Epithelial cell of proximal tubule (primary cell): ENCODE data around the gene SARDH. TPM values are rescaled to one million over a fixed set of nuclear protein-coding genes. Genes with fewer than 3 reads are reported as not detected.

Source experiments
- DNase-seq: peaks from one replicate; pipeline ENCODE4 v3.0.0-alpha.2; 2011; ENCODE audit warnings: low read depth
- H3K4me3 ChIP-seq: 2 replicates; pipeline ENCODE4 v1.5.1; 2011; ENCODE audit warnings: low read depth, mild to moderate bottlenecking, low read length
- total RNA-seq: library from RNA; depleted of rRNA; stranded (reverse); fragments of >200 nt; gene quantifications from 2 replicates; pipeline ENCODE4 v1.2.3, GENCODE V29; 2015
- TF ChIP-seq, protein P1 (sequence below): conservative IDR thresholded peaks from 2 replicates; pipeline ENCODE4 v1.5.1; 2012; ENCODE audit warnings: low read depth, mild to moderate bottlenecking, low read length

SARDH gene
- total RNA-seq, 1 donor from 2014 or later = 0.92 TPM

DNA sequence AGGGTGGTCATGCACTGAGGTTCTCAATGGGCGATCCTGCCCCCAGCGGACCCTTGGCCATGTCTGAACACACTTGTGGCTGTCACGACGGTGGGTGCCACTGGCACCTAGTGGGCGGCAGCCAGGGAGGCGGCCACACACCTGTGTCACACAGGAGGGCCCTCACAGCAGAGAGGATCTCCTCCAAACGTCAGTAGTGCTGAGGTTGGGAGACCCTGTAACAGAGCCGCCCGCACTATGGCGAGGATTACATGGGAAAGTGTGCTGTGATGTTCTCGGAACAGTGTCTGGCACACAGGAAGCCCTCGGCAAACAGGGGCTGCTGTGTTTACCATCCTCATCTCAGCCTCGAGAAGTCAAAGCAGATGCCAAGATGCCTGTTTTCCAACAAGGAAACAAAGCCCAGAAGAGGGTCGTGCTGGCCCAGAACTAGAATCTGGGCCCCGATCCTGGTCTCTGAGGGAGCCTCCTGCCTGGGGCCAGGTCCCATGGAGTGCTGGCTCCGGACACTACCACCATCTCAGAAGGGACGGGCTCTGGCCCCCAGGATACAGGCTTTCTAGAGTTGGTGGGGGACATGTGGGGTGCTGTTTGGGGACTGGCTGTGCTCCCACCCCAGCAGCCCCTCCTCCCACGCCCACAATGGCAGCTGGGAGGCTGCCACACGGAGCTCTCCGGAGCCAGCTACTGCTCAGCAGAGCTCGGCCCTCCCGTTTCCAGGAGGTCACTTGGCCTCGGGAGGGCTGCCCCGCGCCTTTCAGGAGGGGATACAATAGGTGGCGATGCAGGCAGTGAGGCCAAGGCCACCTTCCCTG, 53.8 kb downstream of the SARDH start:
- no peak for DNase-seq
- TF ChIP-seq, protein P1, sequence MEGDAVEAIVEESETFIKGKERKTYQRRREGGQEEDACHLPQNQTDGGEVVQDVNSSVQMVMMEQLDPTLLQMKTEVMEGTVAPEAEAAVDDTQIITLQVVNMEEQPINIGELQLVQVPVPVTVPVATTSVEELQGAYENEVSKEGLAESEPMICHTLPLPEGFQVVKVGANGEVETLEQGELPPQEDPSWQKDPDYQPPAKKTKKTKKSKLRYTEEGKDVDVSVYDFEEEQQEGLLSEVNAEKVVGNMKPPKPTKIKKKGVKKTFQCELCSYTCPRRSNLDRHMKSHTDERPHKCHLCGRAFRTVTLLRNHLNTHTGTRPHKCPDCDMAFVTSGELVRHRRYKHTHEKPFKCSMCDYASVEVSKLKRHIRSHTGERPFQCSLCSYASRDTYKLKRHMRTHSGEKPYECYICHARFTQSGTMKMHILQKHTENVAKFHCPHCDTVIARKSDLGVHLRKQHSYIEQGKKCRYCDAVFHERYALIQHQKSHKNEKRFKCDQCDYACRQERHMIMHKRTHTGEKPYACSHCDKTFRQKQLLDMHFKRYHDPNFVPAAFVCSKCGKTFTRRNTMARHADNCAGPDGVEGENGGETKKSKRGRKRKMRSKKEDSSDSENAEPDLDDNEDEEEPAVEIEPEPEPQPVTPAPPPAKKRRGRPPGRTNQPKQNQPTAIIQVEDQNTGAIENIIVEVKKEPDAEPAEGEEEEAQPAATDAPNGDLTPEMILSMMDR = no peak
- no peak overlapping the region for H3K4me3 ChIP-seq

GRCh38 chr9:133683586-133684120, 54.5 kb downstream of the SARDH start:
- H3K4me3 ChIP-seq = no peak overlapping the region
- DNase-seq = no peak
- TF ChIP-seq, protein P1 = no peak

DNA sequence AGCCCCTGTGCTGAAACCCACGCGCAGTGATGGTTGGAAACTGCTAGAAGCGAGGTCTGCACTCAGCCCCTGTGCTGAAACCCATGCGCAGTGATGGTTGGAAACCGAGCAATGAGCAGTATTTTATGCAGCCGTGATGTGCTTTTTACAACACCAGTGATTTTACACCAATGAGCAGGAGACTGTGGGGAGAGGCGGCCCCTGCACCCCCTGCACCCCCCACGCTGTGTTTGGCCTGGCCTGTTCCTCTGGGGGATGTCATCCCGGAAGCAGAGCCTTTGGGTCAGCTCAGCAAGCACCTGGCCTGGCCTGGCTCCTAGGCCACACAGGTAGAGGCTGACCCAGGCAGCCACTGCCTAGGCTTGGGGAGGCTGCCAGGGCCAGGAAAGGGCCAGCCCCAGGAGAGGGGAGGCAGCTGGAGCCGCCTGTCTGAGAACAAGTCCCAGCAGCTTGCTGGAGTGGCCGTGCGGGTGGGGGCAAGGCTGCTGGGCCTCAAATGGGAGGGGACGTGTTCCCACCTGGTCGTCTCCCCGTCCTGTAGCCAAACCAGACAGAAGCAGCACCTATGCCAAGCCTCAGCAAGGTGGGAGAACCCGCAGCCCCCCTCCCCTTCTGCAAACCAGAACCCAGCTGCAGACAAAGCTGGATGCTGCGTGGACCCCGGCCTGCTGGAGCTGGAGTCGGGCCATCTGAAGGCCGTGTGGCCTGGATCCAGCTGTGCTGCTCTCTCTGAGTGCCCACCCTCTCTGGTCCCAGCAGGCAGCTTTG, 55.1 kb downstream of the SARDH start:
- TF ChIP-seq, protein P1 = no peak

GRCh38 chr9:133681658-133682306, 56.4 kb downstream of the SARDH start:
- TF ChIP-seq, protein P1 = no peak

More for the DNA sequence above, 55.1 kb downstream of the SARDH start:
- DNase-seq = no peak
- no peak overlapping the region for H3K4me3 ChIP-seq

GRCh38 chr9:133680976-133681657, 57.0 kb downstream of the SARDH start:
- H3K4me3 ChIP-seq = no peak overlapping the region
- TF ChIP-seq, protein P1 = no peak
- DNase-seq = no peak

More at GRCh38 chr9:133681658-133682306, 56.4 kb downstream of the SARDH start:
- DNase-seq = no peak
- H3K4me3 ChIP-seq = no peak overlapping the region

DNA sequence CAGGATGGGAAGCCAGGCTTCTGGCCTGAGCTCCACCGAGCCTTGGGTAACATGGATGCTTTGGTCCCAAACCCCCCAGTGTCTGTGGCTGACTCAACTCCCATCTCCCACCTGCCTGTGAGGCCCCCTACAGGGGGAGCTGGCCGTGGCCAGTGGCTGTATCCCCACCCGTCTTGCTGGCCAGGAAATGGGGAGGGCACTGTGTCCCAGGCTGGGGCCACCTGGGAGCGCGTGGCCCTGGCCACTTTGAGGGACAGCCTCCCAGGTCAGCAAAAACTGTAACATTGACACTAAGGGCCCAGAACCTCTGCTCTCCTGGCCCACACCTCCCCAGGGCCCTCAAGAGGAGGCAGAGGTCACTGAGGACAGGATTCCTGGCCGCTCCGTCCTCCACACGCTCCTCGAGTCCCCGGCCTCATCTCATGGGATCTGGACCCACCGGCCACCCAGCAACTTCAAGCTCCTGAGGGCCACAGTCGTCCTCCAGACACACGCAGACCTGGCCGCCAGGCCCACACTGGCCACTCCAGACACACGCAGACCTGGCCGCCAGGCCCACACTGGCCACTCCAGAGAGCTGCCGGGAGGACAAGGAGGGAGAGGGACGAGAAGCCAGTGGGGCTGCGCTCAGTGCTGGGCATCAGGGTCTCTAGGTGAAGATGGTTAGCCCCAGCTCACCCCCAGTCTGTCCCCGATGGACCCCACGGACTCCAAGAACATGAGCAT, 57.7 kb downstream of the SARDH start:
- TF ChIP-seq, protein P1 = no peak
- no peak overlapping the region for H3K4me3 ChIP-seq
- DNase-seq = no peak
